Measurements from ENCODE around the gene NR6A1. TPM values are rescaled to one million over a fixed set of nuclear protein-coding genes. Genes with fewer than 3 reads are reported as not detected.
A peak's percentile ranks its signal among the peaks of the same experiment; 100 is the strongest.

NR6A1 gene
- total RNA-seq, 4 donors from 2014 or later, result 9.7 to 14.6 (median 12.5) TPM

- H3K27ac ChIP-seq, result peak overlapping the region; percentile 72 to 79 (median 74)
- H3K4me3 ChIP-seq, result no peak overlapping the region
- no peak for DNase-seq
- H3K36me3 ChIP-seq, result no peaks in the 10 kb centered on the region
- H3K9me3 ChIP-seq, result no peaks in the 10 kb centered on the region
- intact Hi-C loops (cut with DNase I; ENCODE audit: low total_unique reads), result no loop called here
- TF ChIP-seq POLR2AphosphoS5 (IDR thresholded peaks at IDR 0.05) (no peak), EP300 (IDR thresholded peaks at IDR 0.05; ENCODE audit: low read depth) (no peak), POLR2A (IDR thresholded peaks at IDR 0.05) (no peak)
- TF ChIP-seq, protein P1, sequence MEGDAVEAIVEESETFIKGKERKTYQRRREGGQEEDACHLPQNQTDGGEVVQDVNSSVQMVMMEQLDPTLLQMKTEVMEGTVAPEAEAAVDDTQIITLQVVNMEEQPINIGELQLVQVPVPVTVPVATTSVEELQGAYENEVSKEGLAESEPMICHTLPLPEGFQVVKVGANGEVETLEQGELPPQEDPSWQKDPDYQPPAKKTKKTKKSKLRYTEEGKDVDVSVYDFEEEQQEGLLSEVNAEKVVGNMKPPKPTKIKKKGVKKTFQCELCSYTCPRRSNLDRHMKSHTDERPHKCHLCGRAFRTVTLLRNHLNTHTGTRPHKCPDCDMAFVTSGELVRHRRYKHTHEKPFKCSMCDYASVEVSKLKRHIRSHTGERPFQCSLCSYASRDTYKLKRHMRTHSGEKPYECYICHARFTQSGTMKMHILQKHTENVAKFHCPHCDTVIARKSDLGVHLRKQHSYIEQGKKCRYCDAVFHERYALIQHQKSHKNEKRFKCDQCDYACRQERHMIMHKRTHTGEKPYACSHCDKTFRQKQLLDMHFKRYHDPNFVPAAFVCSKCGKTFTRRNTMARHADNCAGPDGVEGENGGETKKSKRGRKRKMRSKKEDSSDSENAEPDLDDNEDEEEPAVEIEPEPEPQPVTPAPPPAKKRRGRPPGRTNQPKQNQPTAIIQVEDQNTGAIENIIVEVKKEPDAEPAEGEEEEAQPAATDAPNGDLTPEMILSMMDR (IDR thresholded peaks at IDR 0.05), result no peak
- H3K4me1 ChIP-seq, result peaks cover 6 to 31% (median 21%) of the 10 kb centered on the region in 4 donors
- H3K27me3 ChIP-seq, result no peaks in the 10 kb centered on the region
- in situ Hi-C loops (cut with MboI; ENCODE audit: low pct_ligation_motif_present in 1 of 4, low pct_unique_long_range_greater_than_20kb in 1 of 4, low sequenced_read_pairs in 3 of 4), result loop anchor here in 1 of 4 donors (10.0 kb wide), 1 partner anchor 93 kb away; no protein-coding TSS in a partner anchor
- 42 to 46% methylated on average over 2 to 3 of the region's 3 CpGs for WGBS, 2 donors (ENCODE audit: low coverage in 1 of 2)
Observed at GRCh38 chr9:124707666-124708065, 63.4 kb downstream of the NR6A1 start.

DNA sequence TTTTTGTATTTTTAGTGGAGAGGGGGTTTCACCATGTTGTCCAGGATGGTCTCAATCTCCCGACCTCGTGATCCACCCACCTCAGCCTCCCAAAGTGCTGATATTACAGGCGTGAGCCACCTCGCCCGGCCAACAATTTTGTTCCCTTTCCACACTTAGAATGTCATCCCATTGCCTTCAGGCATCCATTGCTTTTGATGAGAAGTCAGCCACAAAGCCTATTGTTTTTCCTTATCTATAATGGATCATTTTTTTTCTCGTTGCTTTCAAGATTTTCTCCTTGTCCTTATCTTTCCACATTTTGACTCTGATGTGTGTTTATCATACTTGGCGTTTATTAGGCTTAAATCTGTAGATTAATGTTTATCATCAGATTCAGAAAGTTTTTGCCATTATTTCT, 64.4 kb downstream of the NR6A1 start:
- H3K9me3 ChIP-seq, result no peaks in the 10 kb centered on the region
- H3K36me3 ChIP-seq, result no peaks in the 10 kb centered on the region
- no peak overlapping the region for H3K4me3 ChIP-seq
- no peak for DNase-seq
- 89 to 91% methylated on average over 1 to 7 of the region's 7 CpGs for WGBS, 2 donors (ENCODE audit: low coverage in 1 of 2)
- H3K27me3 ChIP-seq, result no peaks in the 10 kb centered on the region
- H3K27ac ChIP-seq, result peak overlapping the region in 3 of 4 donors; percentile 72 to 79 (median 73)
- intact Hi-C loops (cut with DNase I; ENCODE audit: low total_unique reads), result no loop called here
- no peak for TF ChIP-seq POLR2AphosphoS5 (IDR thresholded peaks at IDR 0.05)
- TF ChIP-seq, protein P1 (IDR thresholded peaks at IDR 0.05), result no peak
- no peak for TF ChIP-seq POLR2A (IDR thresholded peaks at IDR 0.05)
- TF ChIP-seq EP300 (IDR thresholded peaks at IDR 0.05; ENCODE audit: low read depth), result no peak
- peaks cover 6 to 26% (median 20%) of the 10 kb centered on the region in 4 donors for H3K4me1 ChIP-seq
- in situ Hi-C loops (cut with MboI; ENCODE audit: low pct_ligation_motif_present in 1 of 4, low pct_unique_long_range_greater_than_20kb in 1 of 4, low sequenced_read_pairs in 3 of 4), result loop anchor here in 1 of 4 donors (10.0 kb wide), 1 partner anchor 92 kb away; no protein-coding TSS in a partner anchor

GRCh38 chr9:124699575-124699974, 71.5 kb downstream of the NR6A1 start:
- in situ Hi-C loops (cut with MboI; ENCODE audit: low pct_ligation_motif_present in 1 of 4, low pct_unique_long_range_greater_than_20kb in 1 of 4, low sequenced_read_pairs in 3 of 4), result no loop called here
- intact Hi-C loops (cut with DNase I; ENCODE audit: low total_unique reads), result no loop called here
- DNase-seq, result no peak
- Histone ChIP-seq H3K36me3 (no peaks in the 10 kb centered on the region), H3K9me3 (no peaks in the 10 kb centered on the region), H3K4me1 (no peaks in the 10 kb centered on the region), H3K27me3 (no peaks in the 10 kb centered on the region), H3K4me3 (no peak overlapping the region), H3K27ac (no peak overlapping the region)
- 82 to 93% methylated on average over 3 to 5 of the region's 5 CpGs for WGBS, 2 donors (ENCODE audit: low coverage in 1 of 2)
- TF ChIP-seq, protein P1 (IDR thresholded peaks at IDR 0.05), result no peak
- no peak for TF ChIP-seq POLR2A (IDR thresholded peaks at IDR 0.05)

GRCh38 chr9:124698265-124698664, 72.8 kb downstream of the NR6A1 start:
- 59 to 66% methylated on average over 6 of the region's 6 CpGs for WGBS, 2 donors (ENCODE audit: low coverage in 1 of 2)
- Histone ChIP-seq H3K36me3 (no peaks in the 10 kb centered on the region), H3K4me1 (no peaks in the 10 kb centered on the region), H3K27ac (no peak overlapping the region), H3K9me3 (no peaks in the 10 kb centered on the region), H3K27me3 (no peaks in the 10 kb centered on the region), H3K4me3 (no peak overlapping the region)
- no peak for DNase-seq
- in situ Hi-C loops (cut with MboI; ENCODE audit: low pct_ligation_motif_present in 1 of 4, low pct_unique_long_range_greater_than_20kb in 1 of 4, low sequenced_read_pairs in 3 of 4), result no loop called here
- TF ChIP-seq, protein P1 (IDR thresholded peaks at IDR 0.05), result no peak
- TF ChIP-seq EP300 (IDR thresholded peaks at IDR 0.05; ENCODE audit: low read depth) (no peak), POLR2AphosphoS5 (IDR thresholded peaks at IDR 0.05) (no peak), POLR2A (IDR thresholded peaks at IDR 0.05) (no peak)
- intact Hi-C loops (cut with DNase I; ENCODE audit: low total_unique reads), result no loop called here
